LNCaP clone FGC (cell line): Measurements from ENCODE around the gene XXYLT1.

Experiments
- DNase-seq: peaks from one replicate; pipeline ENCODE4 v3.0.0-alpha.2; 2011; ENCODE audit warnings: low read depth
- H3K4me3 ChIP-seq: 2 replicates; pipeline ENCODE4 v1.5.1; 2011; ENCODE audit warnings: mild to moderate bottlenecking, low read depth, low read length, control low read depth
- TF ChIP-seq, protein P1 (sequence below): IDR thresholded peaks from 2 replicates; pipeline ENCODE4 v1.5.1; 2012; ENCODE audit warnings: mild to moderate bottlenecking; ENCODE audit not compliant: control insufficient read depth, insufficient read depth; ENCODE audit errors: extremely low read depth

Gene XXYLT1

DNA sequence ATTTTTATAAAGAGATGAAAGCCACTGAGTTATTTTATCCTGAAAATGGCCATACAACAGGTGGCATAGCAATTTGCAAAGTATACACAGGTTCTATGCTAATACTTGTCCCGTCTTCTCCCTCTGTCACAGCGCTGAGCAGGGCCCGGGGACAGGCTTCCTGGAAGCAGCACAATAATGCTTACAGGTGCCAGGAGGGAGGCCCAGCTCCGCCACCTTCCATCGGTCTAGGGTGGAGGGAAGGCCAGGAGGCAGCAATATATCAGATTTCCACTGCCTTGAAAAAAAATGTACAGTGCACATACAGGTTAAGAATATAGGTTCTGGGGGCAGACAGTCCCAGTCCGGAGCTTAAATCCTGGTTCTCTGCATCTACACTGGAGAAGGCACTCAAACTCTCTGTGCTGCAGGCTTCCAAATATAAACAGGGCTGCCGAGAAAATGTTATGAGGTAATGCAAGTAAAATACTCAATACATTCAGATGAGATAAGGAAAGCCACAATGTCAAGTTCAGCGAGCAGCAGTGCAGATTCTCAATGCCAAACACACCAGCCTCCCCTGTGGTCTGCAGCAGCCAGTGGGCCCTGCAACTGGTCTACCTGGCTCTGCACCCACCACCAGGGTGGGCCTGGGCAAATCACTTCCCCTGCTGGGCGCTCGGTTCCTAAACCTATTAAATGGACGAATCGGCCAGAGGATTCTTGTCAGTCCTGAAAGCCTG, 189.6 kb downstream of the XXYLT1 start:
- no peak overlapping the region for H3K4me3 ChIP-seq
- DNase-seq = no peak
- TF ChIP-seq, protein P1, sequence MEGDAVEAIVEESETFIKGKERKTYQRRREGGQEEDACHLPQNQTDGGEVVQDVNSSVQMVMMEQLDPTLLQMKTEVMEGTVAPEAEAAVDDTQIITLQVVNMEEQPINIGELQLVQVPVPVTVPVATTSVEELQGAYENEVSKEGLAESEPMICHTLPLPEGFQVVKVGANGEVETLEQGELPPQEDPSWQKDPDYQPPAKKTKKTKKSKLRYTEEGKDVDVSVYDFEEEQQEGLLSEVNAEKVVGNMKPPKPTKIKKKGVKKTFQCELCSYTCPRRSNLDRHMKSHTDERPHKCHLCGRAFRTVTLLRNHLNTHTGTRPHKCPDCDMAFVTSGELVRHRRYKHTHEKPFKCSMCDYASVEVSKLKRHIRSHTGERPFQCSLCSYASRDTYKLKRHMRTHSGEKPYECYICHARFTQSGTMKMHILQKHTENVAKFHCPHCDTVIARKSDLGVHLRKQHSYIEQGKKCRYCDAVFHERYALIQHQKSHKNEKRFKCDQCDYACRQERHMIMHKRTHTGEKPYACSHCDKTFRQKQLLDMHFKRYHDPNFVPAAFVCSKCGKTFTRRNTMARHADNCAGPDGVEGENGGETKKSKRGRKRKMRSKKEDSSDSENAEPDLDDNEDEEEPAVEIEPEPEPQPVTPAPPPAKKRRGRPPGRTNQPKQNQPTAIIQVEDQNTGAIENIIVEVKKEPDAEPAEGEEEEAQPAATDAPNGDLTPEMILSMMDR = no peak

DNA sequence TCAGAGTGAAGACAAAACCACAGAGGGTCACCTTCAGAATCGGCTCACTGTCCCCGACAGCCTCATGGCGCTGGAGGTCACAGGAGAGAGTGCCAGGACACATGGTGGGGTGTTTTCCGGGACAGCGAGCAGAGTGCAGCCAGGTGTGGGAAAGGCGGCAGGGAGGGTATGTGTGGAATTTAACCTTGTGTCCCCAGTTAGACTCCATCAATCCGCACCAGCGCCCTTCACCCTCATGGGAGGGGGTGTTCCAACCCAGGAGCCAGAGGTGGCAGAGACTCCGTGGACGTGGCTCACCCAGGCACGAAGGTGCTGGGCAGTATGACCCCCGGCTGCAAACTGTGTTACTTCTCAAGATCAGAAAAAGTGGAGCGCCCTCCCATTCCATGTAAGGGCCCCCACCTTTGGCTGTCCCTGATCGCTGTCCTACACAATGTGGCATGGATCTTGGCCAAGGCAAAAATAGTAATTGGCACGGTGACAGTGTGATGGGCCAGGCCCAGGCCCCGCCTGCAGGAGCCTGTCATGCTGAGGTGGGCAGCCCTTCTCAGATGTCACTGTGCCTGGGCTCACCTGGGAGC, 190.3 kb downstream of the XXYLT1 start:
- no peak for DNase-seq
- TF ChIP-seq, protein P1 = no peak
- H3K4me3 ChIP-seq = no peak overlapping the region

DNA sequence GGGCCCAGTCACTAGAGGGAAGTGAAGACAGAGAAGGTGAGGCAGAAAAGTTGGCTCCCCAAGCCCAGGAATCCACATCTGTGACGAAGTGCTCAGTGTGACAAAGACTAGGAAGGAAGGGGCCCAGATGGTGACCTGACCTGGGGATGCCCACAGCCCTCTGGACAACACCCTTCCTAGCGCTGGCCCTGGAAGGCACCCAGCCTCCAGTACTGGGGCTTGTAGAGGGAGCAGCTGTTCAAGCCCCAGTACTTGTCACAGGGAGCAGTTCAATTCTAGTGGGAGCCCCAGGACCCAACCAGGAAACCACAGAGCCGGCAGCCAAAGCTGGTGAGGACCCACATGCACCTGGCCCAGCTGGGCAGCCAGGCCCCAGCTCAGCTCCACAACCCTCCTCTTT, 190.8 kb downstream of the XXYLT1 start:
- no peak overlapping the region for H3K4me3 ChIP-seq
- TF ChIP-seq, protein P1 = no peak
- no peak for DNase-seq

- TF ChIP-seq, protein P1 = no peak
- no peak overlapping the region for H3K4me3 ChIP-seq
- no peak for DNase-seq
Observed at GRCh38 chr3:195079636-195080035, 191.3 kb downstream of the XXYLT1 start.

GRCh38 chr3:195078891-195079440, 192.0 kb downstream of the XXYLT1 start:
- TF ChIP-seq, protein P1 = no peak
- no peak for DNase-seq
- H3K4me3 ChIP-seq = no peak overlapping the region

- no peak for DNase-seq
- no peak overlapping the region for H3K4me3 ChIP-seq
- TF ChIP-seq, protein P1 = no peak
Observed at GRCh38 chr3:195077611-195078540, 193.1 kb downstream of the XXYLT1 start.
